WTC11 (cell line): Measurements from ENCODE around the gene CCND3.

Source experiments
- ATF3 ChIP-seq: sonication (generic); formaldehyde crosslinking; conservative IDR thresholded peaks from 2 replicates; pipeline ENCODE4 v1.8.1; 2022; ENCODE audit warnings: mild to moderate bottlenecking, missing genetic modification reagents
- CBFB ChIP-seq: sonication (generic); formaldehyde crosslinking; IDR thresholded peaks from 2 replicates; pipeline ENCODE4 v1.8.1; 2022; ENCODE audit warnings: mild to moderate bottlenecking, low read depth, missing genetic modification reagents
- CREB1 ChIP-seq: sonication (generic); formaldehyde crosslinking; IDR thresholded peaks from 2 replicates; pipeline ENCODE4 v1.8.0; 2023; ENCODE audit warnings: mild to moderate bottlenecking, missing genetic modification reagents
- KAT7 ChIP-seq: sonication (generic); formaldehyde crosslinking; IDR thresholded peaks from 2 replicates; pipeline ENCODE4 v1.8.1; 2023; ENCODE audit warnings: missing genetic modification reagents, mild to moderate bottlenecking, borderline replicate concordance
- NFATC4 ChIP-seq: fragments of 250-450 bp; sonication (Bioruptor Pico); IDR thresholded peaks from 2 replicates; pipeline ENCODE4 v1.9.0; 2021; ENCODE audit warnings: mild to moderate bottlenecking
- RELA ChIP-seq: sonication (generic); formaldehyde crosslinking; IDR thresholded peaks from 2 replicates; pipeline ENCODE4 v1.8.1; 2022; ENCODE audit warnings: missing genetic modification reagents, mild to moderate bottlenecking, borderline replicate concordance
- TF ChIP-seq, protein P1 (sequence below): sonication (generic); formaldehyde crosslinking; IDR thresholded peaks from 2 replicates; pipeline ENCODE4 v1.8.0; 2022; ENCODE audit warnings: mild to moderate bottlenecking, missing genetic modification reagents
- TF ChIP-seq, protein P2 (sequence below): fragments of 200-600 bp; IDR thresholded peaks from 2 replicates; pipeline ENCODE4 v1.8.0; 2022; ENCODE audit warnings: antibody characterized with exemption
- TF ChIP-seq, protein P3 (sequence below): sonication (generic); formaldehyde crosslinking; IDR thresholded peaks from 2 replicates; pipeline ENCODE4 v1.8.1; 2023; ENCODE audit warnings: mild to moderate bottlenecking, missing genetic modification reagents

DNA sequence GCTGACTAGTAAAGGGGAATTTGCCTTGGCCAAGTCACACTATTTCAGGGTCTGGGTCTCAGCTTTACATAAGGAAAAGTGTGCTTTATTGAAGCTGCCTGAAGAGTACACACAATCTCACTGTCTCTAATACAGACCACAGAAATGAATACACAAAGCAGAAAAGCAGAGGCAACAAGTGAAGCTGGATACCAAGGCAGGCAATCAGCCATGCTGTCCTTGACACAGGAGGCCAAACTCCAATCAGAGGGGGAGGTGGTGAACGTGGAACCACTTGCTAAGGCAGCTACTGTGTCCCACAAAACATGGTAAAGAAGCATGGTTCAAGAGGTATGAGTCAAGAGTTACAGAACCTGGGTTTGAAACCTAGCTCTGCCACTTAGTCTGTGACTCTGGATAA, 21.8 kb upstream of the CCND3 start:
- TF ChIP-seq, protein P1, sequence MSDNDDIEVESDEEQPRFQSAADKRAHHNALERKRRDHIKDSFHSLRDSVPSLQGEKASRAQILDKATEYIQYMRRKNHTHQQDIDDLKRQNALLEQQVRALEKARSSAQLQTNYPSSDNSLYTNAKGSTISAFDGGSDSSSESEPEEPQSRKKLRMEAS (CRISPR knock-in tag): no peak
- TF ChIP-seq ATF3 (CRISPR knock-in tag) (no peak), CREB1 (no peak), CBFB (CRISPR knock-in tag) (no peak), NFATC4 (CRISPR knock-in tag) (no peak), KAT7 (CRISPR knock-in tag) (no peak), RELA (CRISPR knock-in tag) (no peak)
- TF ChIP-seq, protein P2, sequence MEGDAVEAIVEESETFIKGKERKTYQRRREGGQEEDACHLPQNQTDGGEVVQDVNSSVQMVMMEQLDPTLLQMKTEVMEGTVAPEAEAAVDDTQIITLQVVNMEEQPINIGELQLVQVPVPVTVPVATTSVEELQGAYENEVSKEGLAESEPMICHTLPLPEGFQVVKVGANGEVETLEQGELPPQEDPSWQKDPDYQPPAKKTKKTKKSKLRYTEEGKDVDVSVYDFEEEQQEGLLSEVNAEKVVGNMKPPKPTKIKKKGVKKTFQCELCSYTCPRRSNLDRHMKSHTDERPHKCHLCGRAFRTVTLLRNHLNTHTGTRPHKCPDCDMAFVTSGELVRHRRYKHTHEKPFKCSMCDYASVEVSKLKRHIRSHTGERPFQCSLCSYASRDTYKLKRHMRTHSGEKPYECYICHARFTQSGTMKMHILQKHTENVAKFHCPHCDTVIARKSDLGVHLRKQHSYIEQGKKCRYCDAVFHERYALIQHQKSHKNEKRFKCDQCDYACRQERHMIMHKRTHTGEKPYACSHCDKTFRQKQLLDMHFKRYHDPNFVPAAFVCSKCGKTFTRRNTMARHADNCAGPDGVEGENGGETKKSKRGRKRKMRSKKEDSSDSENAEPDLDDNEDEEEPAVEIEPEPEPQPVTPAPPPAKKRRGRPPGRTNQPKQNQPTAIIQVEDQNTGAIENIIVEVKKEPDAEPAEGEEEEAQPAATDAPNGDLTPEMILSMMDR: no peak
- TF ChIP-seq, protein P3, sequence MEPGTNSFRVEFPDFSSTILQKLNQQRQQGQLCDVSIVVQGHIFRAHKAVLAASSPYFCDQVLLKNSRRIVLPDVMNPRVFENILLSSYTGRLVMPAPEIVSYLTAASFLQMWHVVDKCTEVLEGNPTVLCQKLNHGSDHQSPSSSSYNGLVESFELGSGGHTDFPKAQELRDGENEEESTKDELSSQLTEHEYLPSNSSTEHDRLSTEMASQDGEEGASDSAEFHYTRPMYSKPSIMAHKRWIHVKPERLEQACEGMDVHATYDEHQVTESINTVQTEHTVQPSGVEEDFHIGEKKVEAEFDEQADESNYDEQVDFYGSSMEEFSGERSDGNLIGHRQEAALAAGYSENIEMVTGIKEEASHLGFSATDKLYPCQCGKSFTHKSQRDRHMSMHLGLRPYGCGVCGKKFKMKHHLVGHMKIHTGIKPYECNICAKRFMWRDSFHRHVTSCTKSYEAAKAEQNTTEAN (CRISPR knock-in tag): no peak
